Activated naive CD4-positive, alpha-beta T cell treated with Interleukin-2 at 50 U/mL for 16 hours (primary cell): ENCODE data around the gene GATAD2B.
"Not testable (repeated sequence)": the region's sequence is repeated elsewhere in the genome, so short reads cannot be mapped to it uniquely, and the experiment has no call there.

Experiments used
- DNase-seq: peaks from one replicate; pipeline ENCODE4 v3.0.0-alpha.2; 2020

The GATAD2B gene

GRCh38 chr1:153794624-153795329 is 128.0 kb downstream of the GATAD2B start:
- DNase-seq, result no peak

- no peak for DNase-seq
These were observed 128.7 kb downstream of the GATAD2B start for GRCh38 chr1:153793973-153794615.

DNA sequence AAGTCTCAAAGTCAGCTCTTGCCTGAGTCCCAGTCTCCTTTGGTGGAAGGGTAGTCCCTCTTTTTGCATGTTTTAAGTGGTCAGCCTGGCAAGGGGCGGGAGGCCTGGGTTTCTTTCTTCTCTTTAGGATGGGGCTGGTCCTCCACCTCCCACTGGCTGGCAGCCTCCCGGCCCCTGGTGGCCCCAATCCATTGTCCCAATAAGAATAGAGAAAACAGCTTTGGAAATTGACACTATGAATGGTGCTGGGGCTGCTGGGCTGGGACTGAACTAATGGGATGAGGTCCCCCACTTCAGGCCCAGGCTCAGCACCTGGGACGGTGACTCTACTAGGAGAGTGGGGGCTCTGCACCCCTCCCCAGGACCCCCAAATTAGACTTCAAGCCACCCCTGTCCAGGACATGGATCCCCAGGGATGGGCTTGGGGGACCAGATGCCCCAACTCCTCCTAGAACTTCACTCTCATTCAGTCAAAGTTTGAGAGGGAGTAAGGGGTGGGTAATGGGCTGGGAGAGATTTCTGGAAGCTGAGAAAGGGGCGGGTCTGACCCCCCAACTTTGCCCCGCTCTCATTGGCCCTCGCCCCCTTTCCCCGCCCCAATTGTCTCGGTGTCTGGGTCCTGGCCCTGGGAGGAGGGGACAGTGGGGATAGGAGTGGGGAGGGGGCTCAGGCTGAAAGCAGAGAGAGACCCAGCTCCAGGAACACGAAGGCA is 129.4 kb downstream of the GATAD2B start:
- DNase-seq, result no peak

DNA sequence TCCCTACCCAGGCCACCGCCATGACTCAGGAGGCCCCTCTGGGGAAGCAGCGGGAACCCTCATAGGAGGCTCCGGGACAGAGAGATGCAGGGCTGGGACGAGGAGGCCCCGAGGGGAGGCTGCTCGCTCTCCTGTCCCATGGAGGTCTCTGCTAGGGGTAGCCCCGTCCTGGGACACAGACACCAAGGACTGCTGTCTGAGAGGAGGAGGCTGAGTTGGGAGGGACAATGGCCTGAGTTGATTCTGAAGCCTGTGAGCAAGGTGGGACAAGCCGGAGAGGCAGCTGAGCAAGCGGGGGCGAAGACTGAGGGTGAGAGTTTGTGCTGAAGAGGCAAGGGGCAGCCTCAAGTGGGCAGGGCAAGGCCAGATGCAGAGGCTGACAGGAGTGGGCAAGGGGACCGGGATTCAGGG is 130.1 kb downstream of the GATAD2B start:
- no peak for DNase-seq

GRCh38 chr1:153791648-153792253 is 131.0 kb downstream of the GATAD2B start:
- DNase-seq, result no peak

GRCh38 chr1:153790966-153791647 is 131.7 kb downstream of the GATAD2B start:
- no peak for DNase-seq

GRCh38 chr1:153790313-153790965 is 132.3 kb downstream of the GATAD2B start:
- no peak for DNase-seq

- DNase-seq, result no peak
These were observed 133.2 kb downstream of the GATAD2B start for GRCh38 chr1:153789478-153790034.

GRCh38 chr1:153786038-153786790 is 136.6 kb downstream of the GATAD2B start:
- no peak for DNase-seq

- peak; percentile 92 for DNase-seq
These were observed 139.3 kb downstream of the GATAD2B start for GRCh38 chr1:153783233-153784190.

DNA sequence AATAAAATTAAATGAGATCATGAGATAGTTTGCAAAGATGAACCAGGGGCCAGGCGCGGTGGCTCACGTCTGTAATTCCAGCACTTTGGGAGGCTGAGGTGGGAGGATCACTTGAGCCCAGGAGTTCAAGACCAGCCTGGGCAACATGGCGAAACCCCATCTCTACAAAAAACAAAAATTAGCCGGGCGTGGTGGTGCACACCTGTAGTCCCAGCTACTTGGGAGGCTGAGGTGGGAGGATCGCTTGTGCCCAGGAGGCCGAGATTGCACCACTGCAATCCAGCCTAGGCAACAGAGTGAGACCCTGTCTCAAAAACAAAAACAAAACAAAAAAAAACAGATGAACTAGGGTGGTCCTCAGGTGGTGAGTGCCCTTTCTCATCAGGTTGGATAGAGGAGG is 140.1 kb downstream of the GATAD2B start:
- not testable (repeated sequence) for DNase-seq

DNA sequence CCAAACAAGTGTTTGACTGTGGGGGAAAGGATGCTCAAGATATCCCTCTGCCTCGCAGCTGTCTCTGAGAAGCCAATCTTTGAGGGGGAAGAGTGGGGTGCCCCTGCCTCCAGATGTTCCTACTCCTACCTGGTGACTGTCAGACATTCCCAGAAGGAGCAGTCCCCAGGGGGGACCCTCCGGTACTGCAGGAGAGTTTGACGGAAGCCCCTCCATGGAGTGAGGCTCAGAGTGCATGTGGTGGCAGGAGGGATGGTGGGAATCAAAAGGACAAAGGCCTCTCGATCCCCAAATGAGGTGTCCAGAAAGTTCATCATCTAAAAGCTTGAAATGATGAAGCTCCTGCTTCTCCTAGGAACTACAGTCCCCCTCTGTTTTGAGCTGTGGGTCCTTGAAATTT is 142.2 kb downstream of the GATAD2B start:
- DNase-seq, result no peak

DNA sequence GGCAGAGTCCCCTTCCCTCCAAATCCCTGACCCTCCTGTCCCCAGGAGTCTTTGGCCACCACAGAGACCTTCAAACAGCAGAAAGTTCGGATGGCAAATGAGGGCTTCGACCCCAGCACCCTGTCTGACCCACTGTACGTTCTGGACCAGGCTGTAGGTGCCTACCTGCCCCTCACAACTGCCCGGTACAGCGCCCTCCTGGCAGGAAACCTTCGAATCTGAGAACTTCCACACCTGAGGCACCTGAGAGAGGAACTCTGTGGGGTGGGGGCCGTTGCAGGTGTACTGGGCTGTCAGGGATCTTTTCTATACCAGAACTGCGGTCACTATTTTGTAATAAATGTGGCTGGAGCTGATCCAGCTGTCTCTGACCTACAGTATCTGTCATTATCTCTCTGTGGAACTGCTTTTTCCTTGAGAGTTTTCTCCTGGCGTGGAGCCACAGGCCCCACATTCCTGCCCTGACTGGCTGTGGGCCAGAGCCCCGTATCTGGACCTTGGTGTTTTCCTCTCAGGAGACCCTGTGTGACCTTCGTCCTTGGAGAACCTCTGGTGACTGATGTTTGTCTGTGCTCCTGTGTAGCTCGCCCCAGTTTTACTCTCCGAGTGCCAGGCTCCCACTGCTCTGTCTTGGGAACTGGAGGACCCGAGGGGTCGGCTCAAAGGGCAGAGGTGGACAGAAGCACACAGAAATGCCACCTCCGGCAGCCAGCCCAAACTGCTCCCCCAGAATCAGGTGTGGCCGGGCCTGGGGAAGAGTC is 142.8 kb downstream of the GATAD2B start:
- no peak for DNase-seq

DNA sequence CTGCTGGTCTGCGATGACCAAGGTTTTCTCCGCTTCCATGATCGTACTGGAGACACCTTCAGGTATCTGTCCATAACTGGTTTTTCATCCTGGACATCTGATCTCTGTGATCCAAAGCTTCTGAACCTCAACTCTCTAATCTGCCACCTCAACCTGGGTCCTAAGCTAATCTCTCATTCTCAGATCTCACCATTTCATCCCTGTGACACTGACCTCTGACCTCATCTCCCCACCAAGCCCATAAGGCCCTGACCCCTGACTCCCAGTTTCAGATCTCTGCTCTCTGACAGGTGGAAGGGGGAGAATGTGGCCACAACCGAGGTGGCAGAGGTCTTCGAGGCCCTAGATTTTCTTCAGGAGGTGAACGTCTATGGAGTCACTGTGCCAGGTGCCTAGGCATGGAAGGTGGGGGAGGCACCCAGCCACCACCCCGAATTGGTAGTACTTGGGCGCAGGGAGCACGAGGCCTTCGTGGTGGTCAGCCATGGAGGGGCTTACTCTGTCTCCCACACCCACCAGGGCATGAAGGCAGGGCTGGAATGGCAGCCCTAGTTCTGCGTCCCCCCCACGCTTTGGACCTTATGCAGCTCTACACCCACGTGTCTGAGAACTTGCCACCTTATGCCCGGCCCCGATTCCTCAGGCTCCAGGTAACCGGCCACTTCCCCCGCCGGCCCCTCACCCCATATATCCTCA is 143.8 kb downstream of the GATAD2B start:
- no peak for DNase-seq

DNA sequence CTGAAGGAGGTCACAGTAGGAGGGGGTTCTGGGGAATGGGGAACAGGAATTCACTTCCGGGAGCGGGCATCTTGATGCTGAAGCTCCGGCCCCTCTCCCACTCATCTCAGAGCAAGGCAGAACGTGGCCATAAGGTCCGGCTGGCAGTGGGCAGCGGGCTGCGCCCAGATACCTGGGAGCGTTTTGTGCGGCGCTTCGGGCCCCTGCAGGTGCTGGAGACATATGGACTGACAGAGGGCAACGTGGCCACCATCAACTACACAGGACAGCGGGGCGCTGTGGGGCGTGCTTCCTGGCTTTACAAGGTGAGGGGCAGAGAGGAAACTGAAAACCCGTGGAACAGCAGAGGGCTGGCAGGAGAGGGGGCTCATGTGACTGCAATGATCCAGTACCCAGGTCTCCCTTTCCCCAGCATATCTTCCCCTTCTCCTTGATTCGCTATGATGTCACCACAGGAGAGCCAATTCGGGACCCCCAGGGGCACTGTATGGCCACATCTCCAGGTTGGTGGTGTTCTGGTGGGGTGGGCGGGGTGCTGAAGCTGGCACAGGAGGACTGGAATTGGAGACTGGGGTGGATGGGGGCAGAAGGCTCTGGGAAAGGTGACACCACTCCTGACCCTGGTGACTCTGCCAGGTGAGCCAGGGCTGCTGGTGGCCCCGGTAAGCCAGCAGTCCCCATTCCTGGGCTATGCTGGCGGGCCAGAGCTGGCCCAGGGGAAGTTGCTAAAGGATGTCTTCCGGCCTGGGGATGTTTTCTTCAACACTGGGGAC is 144.5 kb downstream of the GATAD2B start:
- no peak for DNase-seq

- no peak for DNase-seq
These were observed 145.1 kb downstream of the GATAD2B start for GRCh38 chr1:153777648-153778047.

DNA sequence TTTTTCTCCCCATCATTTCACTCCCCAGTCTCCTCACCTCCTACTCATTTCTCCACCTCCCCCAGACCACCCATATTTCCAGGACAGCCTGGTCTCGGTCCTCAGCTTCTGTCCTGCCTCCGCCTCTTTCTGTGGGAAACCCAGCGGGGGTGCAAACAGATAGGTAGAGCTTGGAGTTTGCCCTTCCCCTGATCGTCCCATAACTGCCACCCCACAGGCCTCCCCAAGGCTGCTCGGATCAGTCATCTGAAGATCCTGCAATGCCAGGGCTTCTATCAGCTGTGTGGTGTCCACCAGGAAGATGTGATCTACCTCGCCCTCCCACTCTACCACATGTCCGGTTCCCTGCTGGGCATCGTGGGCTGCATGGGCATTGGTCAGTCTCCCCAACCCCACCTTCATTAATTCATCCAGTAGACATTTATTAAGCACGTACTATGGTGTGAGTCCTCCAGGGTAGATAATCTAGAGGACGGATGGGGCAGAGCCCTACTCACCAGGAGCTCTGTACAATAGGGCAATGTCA is 145.9 kb downstream of the GATAD2B start:
- no peak for DNase-seq

DNA sequence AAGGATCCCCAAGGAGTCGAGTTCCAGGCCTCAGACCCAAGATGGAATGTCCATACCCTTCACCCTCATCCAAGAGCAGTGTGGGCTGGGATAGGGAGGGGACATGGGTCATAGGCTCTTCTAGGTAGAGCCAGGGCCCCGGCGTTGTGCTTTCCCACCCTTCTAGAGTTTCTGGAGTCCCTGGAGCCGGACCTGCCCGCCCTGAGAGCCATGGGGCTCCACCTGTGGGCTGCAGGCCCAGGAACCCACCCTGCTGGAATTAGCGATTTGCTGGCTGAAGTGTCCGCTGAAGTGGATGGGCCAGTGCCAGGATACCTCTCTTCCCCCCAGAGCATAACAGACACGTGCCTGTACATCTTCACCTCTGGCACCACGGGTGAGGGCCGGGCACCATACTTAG is 146.4 kb downstream of the GATAD2B start:
- DNase-seq, result no peak
